Osteoblast (primary cell): ENCODE measurements around the gene FRMD4A. TPM values are rescaled to one million over a fixed set of nuclear protein-coding genes. Genes with fewer than 3 reads are reported as not detected.

ENCODE experiments used
- DNase-seq: peaks from one replicate; pipeline ENCODE4 v3.0.0; 2011; ENCODE audit warnings: low spot score, mixed read lengths; ENCODE audit not compliant: insufficient read length; ENCODE audit errors: missing footprints
- H2AFZ ChIP-seq: 2 replicates; pipeline ENCODE4 v1.6.0; 2011; ENCODE audit warnings: mild to moderate bottlenecking, low read length
- H3K27ac ChIP-seq: 2 replicates; pipeline ENCODE4 v1.5.1; 2011; ENCODE audit warnings: mild to moderate bottlenecking, low read depth, low read length, moderate library complexity
- H3K27me3 ChIP-seq: 2 replicates; pipeline ENCODE4 v1.6.0; 2012; ENCODE audit warnings: mild to moderate bottlenecking, control low read depth, inconsistent platforms, low read length, moderate library complexity; ENCODE audit not compliant: insufficient read depth
- H3K36me3 ChIP-seq: 2 replicates; pipeline ENCODE4 v1.5.1; 2011; ENCODE audit warnings: mild to moderate bottlenecking, low read length, control low read depth, moderate library complexity; ENCODE audit not compliant: insufficient read depth
- H3K4me1 ChIP-seq: 2 replicates; pipeline ENCODE4 v1.5.1; 2011; ENCODE audit warnings: mild to moderate bottlenecking, low read length, control low read depth, moderate library complexity; ENCODE audit not compliant: insufficient read depth
- H3K4me2 ChIP-seq: 2 replicates; pipeline ENCODE4 v1.6.0; 2011; ENCODE audit warnings: mild to moderate bottlenecking, low read length; ENCODE audit not compliant: insufficient read depth
- H3K4me3 ChIP-seq: fragments of 200-600 bp; sonication (generic); 3 replicates; pipeline ENCODE4 v1.5.1; 2012; ENCODE audit warnings: mild to moderate bottlenecking, low read length, inconsistent platforms; ENCODE audit not compliant: insufficient read depth
- H3K79me2 ChIP-seq: 2 replicates; pipeline ENCODE4 v1.6.0; 2012; ENCODE audit warnings: mild to moderate bottlenecking, low read length, control low read depth, inconsistent platforms; ENCODE audit not compliant: insufficient read depth
- H3K9me3 ChIP-seq: 2 replicates; pipeline ENCODE4 v1.5.1; 2011; ENCODE audit warnings: low read depth, low read length, control low read depth
- H4K20me1 ChIP-seq: 2 replicates; pipeline ENCODE4 v1.6.0; 2012; ENCODE audit warnings: mild to moderate bottlenecking, low read length, control low read depth; ENCODE audit not compliant: insufficient read depth
- total RNA-seq: library from RNA; depleted of rRNA; stranded (reverse); fragments of >200 nt; gene quantifications from 2 replicates; pipeline ENCODE4 v1.2.3, GENCODE V29; 2012
- TF ChIP-seq, protein P1 (sequence below): IDR thresholded peaks from 2 replicates; pipeline ENCODE4 v1.5.1; 2011; ENCODE audit warnings: mild to moderate bottlenecking, low read depth, low read length, moderate library complexity; ENCODE audit errors: extremely low read depth

The FRMD4A gene
- total RNA-seq, 1 donor, result 41.3 TPM

DNA sequence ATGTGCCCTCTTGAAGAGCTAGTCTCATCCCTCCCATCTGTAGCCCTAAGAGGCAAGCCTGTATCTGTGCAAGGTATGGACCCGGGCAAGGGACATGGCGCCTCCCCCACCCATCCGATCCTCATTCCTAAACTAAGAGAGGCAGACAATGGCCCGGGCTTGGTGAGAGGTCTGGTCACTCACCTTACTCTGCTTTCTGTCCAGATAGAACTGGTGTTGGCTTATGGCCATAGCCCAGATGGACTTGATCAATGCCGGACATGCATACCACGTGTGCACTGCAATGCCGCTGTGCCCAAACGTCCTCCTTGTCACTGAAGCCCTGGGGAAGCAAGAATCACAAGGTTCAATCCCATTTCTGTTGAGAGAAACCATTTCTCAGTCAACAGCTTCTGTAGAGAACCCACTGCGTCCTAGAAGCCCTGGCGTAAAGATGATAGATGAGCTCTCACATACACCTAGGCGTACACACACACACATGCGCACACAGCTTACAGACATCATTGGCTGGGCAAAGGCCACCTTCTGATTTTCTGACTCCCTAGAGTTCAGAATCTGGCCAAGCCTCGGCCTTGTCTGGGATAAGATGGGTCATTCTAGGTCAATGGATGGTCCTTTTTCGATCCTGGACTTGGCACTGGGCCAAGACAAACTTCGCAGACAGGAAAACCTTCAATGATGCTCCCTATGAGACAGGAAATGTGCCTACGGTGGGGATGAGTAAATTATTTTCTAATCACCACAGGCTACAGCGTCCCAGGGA is 629.4 kb downstream of the FRMD4A start:
- Histone ChIP-seq H3K4me1 (peaks cover 19% of the 10 kb centered on the region), H3K27ac (no peak overlapping the region), H2AFZ (no peak overlapping the region), H3K27me3 (no peaks in the 10 kb centered on the region), H3K79me2 (peaks cover 83% of the 10 kb centered on the region), H3K4me2 (no peak overlapping the region), H3K9me3 (no peaks in the 10 kb centered on the region), H3K36me3 (peaks cover 78% of the 10 kb centered on the region), H3K4me3 (no peak overlapping the region), H4K20me1 (peaks cover 26% of the 10 kb centered on the region)
- TF ChIP-seq, protein P1, sequence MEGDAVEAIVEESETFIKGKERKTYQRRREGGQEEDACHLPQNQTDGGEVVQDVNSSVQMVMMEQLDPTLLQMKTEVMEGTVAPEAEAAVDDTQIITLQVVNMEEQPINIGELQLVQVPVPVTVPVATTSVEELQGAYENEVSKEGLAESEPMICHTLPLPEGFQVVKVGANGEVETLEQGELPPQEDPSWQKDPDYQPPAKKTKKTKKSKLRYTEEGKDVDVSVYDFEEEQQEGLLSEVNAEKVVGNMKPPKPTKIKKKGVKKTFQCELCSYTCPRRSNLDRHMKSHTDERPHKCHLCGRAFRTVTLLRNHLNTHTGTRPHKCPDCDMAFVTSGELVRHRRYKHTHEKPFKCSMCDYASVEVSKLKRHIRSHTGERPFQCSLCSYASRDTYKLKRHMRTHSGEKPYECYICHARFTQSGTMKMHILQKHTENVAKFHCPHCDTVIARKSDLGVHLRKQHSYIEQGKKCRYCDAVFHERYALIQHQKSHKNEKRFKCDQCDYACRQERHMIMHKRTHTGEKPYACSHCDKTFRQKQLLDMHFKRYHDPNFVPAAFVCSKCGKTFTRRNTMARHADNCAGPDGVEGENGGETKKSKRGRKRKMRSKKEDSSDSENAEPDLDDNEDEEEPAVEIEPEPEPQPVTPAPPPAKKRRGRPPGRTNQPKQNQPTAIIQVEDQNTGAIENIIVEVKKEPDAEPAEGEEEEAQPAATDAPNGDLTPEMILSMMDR, result no peak
- no peak for DNase-seq

DNA sequence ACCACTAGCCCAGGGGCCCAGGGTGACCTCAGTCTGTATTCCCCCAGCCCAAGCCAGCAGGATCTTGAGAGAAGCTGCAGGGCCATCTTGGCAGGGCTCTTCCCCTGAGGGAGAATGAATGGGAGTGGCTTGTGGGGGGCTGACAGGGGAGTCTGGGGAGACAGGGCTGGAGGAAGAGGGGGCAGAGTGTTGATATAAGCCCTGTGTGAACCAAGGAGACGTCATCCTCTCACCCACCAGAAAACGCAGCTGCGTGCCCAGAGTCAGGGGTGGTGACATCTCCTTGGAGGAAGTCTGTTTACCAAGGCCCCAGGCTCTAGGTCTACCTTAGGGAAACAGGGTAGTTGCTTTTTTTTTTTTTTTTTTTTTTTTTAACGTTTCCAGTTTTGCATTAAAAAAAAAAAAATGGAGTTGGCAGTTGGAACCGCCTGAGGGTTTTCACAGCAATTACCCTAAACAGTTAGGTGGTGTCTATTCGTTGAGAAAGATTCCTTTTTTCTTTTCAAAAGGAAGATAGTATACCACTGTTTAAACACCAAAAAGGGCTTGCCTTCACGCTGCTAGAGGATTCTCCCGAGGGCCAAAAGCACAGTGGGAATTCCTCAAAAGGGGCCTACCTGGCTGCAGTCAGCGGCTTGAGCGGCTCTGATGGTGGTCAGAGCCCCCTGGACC is 630.1 kb downstream of the FRMD4A start:
- H2AFZ ChIP-seq, result no peak overlapping the region
- H3K79me2 ChIP-seq, result peaks cover 81% of the 10 kb centered on the region
- no peak overlapping the region for H3K4me2 ChIP-seq
- H3K27me3 ChIP-seq, result no peaks in the 10 kb centered on the region
- H3K4me1 ChIP-seq, result peaks cover 12% of the 10 kb centered on the region
- H3K9me3 ChIP-seq, result no peaks in the 10 kb centered on the region
- no peak overlapping the region for H3K27ac ChIP-seq
- DNase-seq, result no peak
- H3K4me3 ChIP-seq, result no peak overlapping the region
- peaks cover 86% of the 10 kb centered on the region for H3K36me3 ChIP-seq
- peaks cover 26% of the 10 kb centered on the region for H4K20me1 ChIP-seq
- TF ChIP-seq, protein P1, result no peak

GRCh38 chr10:13699216-13699615 is 631.5 kb downstream of the FRMD4A start:
- Histone ChIP-seq H3K36me3 (peaks cover 87% of the 10 kb centered on the region), H4K20me1 (peaks cover 19% of the 10 kb centered on the region), H3K27ac (no peak overlapping the region), H3K4me2 (no peak overlapping the region), H3K9me3 (no peaks in the 10 kb centered on the region), H3K27me3 (no peaks in the 10 kb centered on the region), H2AFZ (no peak overlapping the region), H3K4me3 (no peak overlapping the region), H3K4me1 (peaks cover 7% of the 10 kb centered on the region), H3K79me2 (peaks cover 75% of the 10 kb centered on the region)
- TF ChIP-seq, protein P1, result no peak
- no peak for DNase-seq

GRCh38 chr10:13698217-13698616 is 632.5 kb downstream of the FRMD4A start:
- no peaks in the 10 kb centered on the region for H3K9me3 ChIP-seq
- H3K4me2 ChIP-seq, result no peak overlapping the region
- peaks cover 13% of the 10 kb centered on the region for H4K20me1 ChIP-seq
- peak overlapping the region; percentile 1 for H3K27ac ChIP-seq
- no peak overlapping the region for H3K4me3 ChIP-seq
- TF ChIP-seq, protein P1, result no peak
- no peak overlapping the region for H2AFZ ChIP-seq
- no peaks in the 10 kb centered on the region for H3K27me3 ChIP-seq
- peaks cover 7% of the 10 kb centered on the region for H3K4me1 ChIP-seq
- DNase-seq, result no peak
- H3K36me3 ChIP-seq, result peaks cover 92% of the 10 kb centered on the region
- peaks cover 68% of the 10 kb centered on the region for H3K79me2 ChIP-seq
